Prostate gland (tissue), 2 donors: Measurements from ENCODE around the gene RALGPS1.

Experiments used
- CTCF ChIP-seq, 4 experiments: fragments of 200-600 bp in 2 of 4; fragments of 450-650 bp in 2 of 4; sonication (generic) in 2 of 4; IDR thresholded peaks; 1 replicate in 3 of 4; 2 replicates in 1 of 4; pipeline ENCODE4 v1.5.1; 2016 to 2019; ENCODE audit warnings: antibody characterized with exemption in 4 of 4, mild to moderate bottlenecking in 2 of 4, moderate library complexity in 2 of 4
- POLR2A ChIP-seq: fragments of 450-650 bp; IDR thresholded peaks from one replicate; pipeline ENCODE4 v1.6.1; 2016; ENCODE audit warnings: antibody characterized with exemption, mild to moderate bottlenecking
- POLR2AphosphoS5 ChIP-seq: sonication (generic); formaldehyde crosslinking; IDR thresholded peaks from one replicate; pipeline ENCODE4 v1.6.1; 2017; ENCODE audit warnings: antibody characterized with exemption

DNA sequence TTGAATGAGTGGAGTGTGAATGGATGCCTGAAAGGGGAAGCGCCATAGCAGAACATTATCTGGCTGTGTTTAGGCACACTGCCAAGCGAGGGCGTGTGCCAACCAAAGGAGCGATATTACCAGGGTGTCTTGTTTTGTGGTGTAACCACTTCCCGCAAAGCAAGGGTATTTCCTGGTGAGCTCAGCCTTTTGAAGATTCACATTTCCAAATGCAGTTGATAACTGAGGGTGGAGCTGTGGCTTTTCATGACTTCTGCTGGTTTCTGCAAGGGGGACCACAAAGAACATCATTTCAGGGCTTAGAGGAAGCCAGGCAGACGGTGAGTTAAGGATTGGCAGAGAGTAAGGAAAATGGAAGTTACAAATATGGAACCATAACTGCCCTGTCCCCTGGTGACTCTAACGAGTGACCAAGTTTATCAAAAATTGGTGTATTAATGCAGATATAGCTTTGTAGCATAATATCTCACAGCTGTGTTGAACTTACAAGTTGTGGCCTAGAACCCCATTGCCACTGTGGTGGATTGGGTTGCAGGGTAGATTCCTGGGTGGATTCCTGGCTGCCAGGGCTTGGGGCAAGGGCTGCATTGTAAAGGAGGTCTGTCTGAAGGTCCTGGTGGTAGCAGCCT, 71.4 kb downstream of the RALGPS1 start:
- TF ChIP-seq CTCF (IDR thresholded peaks at IDR 0.05): no peak
- no peak for TF ChIP-seq POLR2A
- peak; percentile 77 for TF ChIP-seq POLR2AphosphoS5
